ENCODE results near the gene SPATA9.

The SPATA9 gene

GRCh38 chr5:95668728-95669127 is 14.1 kb downstream of the SPATA9 start:
- no peak overlapping the region for H3K4me3 ChIP-seq (ENCODE audit: low read depth, low read length)
- in situ Hi-C loops (cut with HindIII; ENCODE audit: low sequenced_read_pairs), result loop anchor here (25.0 kb wide), 2 partner anchors 169 to 669 kb away; no protein-coding TSS in a partner anchor
- peak; percentile 27 for DNase-seq (ENCODE audit: low read depth, low spot score)
- TF ChIP-seq CTCF (IDR thresholded peaks at IDR 0.05; ENCODE audit: low read depth, low read length), result no peak

GRCh38 chr5:95668216-95668615 is 14.6 kb downstream of the SPATA9 start:
- in situ Hi-C loops (cut with HindIII; ENCODE audit: low sequenced_read_pairs), result loop anchor here (25.0 kb wide), 2 partner anchors 169 to 669 kb away; no protein-coding TSS in a partner anchor
- TF ChIP-seq CTCF (IDR thresholded peaks at IDR 0.05; ENCODE audit: low read depth, low read length), result no peak
- no peak overlapping the region for H3K4me3 ChIP-seq (ENCODE audit: low read depth, low read length)

GRCh38 chr5:95667678-95668077 is 15.1 kb downstream of the SPATA9 start:
- TF ChIP-seq CTCF (IDR thresholded peaks at IDR 0.05; ENCODE audit: low read depth, low read length), result no peak
- in situ Hi-C loops (cut with HindIII; ENCODE audit: low sequenced_read_pairs), result loop anchor here (25.0 kb wide), 2 partner anchors 170 to 670 kb away; no protein-coding TSS in a partner anchor
- DNase-seq (ENCODE audit: low read depth, low spot score), result no peak
- no peak overlapping the region for H3K4me3 ChIP-seq (ENCODE audit: low read depth, low read length)

More at GRCh38 chr5:95668216-95668615, 14.6 kb downstream of the SPATA9 start:
- DNase-seq (ENCODE audit: low read depth, low spot score), result peak; percentile 46

- TF ChIP-seq CTCF (IDR thresholded peaks at IDR 0.05; ENCODE audit: low read depth, low read length), result no peak
- no peak overlapping the region for H3K4me3 ChIP-seq (ENCODE audit: low read depth, low read length)
- DNase-seq (ENCODE audit: low read depth, low spot score), result no peak
- in situ Hi-C loops (cut with HindIII; ENCODE audit: low sequenced_read_pairs), result loop anchor here (25.0 kb wide), 2 partner anchors 170 to 670 kb away; no protein-coding TSS in a partner anchor
These were observed 15.7 kb downstream of the SPATA9 start for GRCh38 chr5:95667061-95667618.

GRCh38 chr5:95664204-95664786 is 18.5 kb downstream of the SPATA9 start:
- TF ChIP-seq CTCF (IDR thresholded peaks at IDR 0.05; ENCODE audit: low read depth, low read length), result peak; percentile 75
- in situ Hi-C loops (cut with HindIII; ENCODE audit: low sequenced_read_pairs), result loop anchor here (25.0 kb wide), 2 partner anchors 173 to 673 kb away; no protein-coding TSS in a partner anchor
- H3K4me3 ChIP-seq (ENCODE audit: low read depth, low read length), result no peak overlapping the region
- peak; percentile 69 for DNase-seq (ENCODE audit: low read depth, low spot score)

- TF ChIP-seq CTCF (IDR thresholded peaks at IDR 0.05; ENCODE audit: low read depth, low read length), result no peak
- in situ Hi-C loops (cut with HindIII; ENCODE audit: low sequenced_read_pairs), result loop anchor here (25.0 kb wide), 2 partner anchors 174 to 674 kb away; no protein-coding TSS in a partner anchor
- no peak for DNase-seq (ENCODE audit: low read depth, low spot score)
- H3K4me3 ChIP-seq (ENCODE audit: low read depth, low read length), result no peak overlapping the region
These were observed 19.8 kb downstream of the SPATA9 start for GRCh38 chr5:95662946-95663345.
